ENCODE results near the gene DOCK4.

GRCh38 chr7:111815354-111815753 lies 390.8 kb downstream of the DOCK4 start:
- TF ChIP-seq CTCF (IDR thresholded peaks at IDR 0.05; ENCODE audit: insufficient read depth, low read depth, low read length) (no peak), EZH2 (IDR thresholded peaks at IDR 0.05; ENCODE audit: insufficient read depth, low read length) (no peak)
